Natural killer cell treated with Interleukin-12 subunit alpha and Interleukin-12 subunit beta and Interleukin-15 and Interleukin-18, amount 100 ng/mL, for 72 hours (primary cell): ENCODE measurements around the gene SYCE3. TPM values are rescaled to one million over a fixed set of nuclear protein-coding genes. Genes with fewer than 3 reads are reported as not detected.
"Not testable (repeated sequence)": the region's sequence is repeated elsewhere in the genome, so short reads cannot be mapped to it uniquely, and the experiment has no call there.

Source experiments
- ATAC-seq, 2 donors: fragments of 150-1000 bp; cut with Tn5 transposase in 1 of 2; sonication (Bioruptor Pico), chemical (Tn5 transposase) in 1 of 2; 2 replicates each; pipeline ENCODE4 v1.10.0; 2021
- DNase-seq: peaks from one replicate; pipeline ENCODE4 v3.0.0; 2022; ENCODE audit warnings: low spot score
- H3K27ac Mint-ChIP-seq, 2 donors: 1 replicate in 1 of 2; 2 replicates in 1 of 2; pipeline ENCODE4 v1.8.0; 2022; ENCODE audit warnings: mixed read lengths in 2 of 2, mild to moderate bottlenecking in 1 of 2, moderate library complexity in 1 of 2
- H3K27me3 Mint-ChIP-seq, 2 donors: 1 replicate in 1 of 2; 2 replicates in 1 of 2; pipeline ENCODE4 v1.8.0; 2022; ENCODE audit warnings: mixed read lengths in 2 of 2
- H3K36me3 Mint-ChIP-seq: one replicate; pipeline ENCODE4 v1.8.0; 2022; ENCODE audit warnings: mixed read lengths
- H3K4me1 Mint-ChIP-seq, 2 donors: 1 replicate in 1 of 2; 2 replicates in 1 of 2; pipeline ENCODE4 v1.8.0; 2022; ENCODE audit warnings: low read depth in 2 of 2, mixed read lengths in 2 of 2, mild to moderate bottlenecking in 1 of 2
- H3K4me3 Mint-ChIP-seq: one replicate; pipeline ENCODE4 v1.8.0; 2022; ENCODE audit warnings: mixed read lengths
- H3K9me3 Mint-ChIP-seq: 2 replicates; pipeline ENCODE4 v1.8.0; 2022; ENCODE audit warnings: mixed read lengths
- total RNA-seq, 2 donors: library from RNA; stranded (reverse); gene quantifications; one replicate each; pipeline ENCODE4 v1.2.3, GENCODE V29; 2022

The SYCE3 gene
- total RNA-seq, 2 donors from 2014 or later = not detected

DNA sequence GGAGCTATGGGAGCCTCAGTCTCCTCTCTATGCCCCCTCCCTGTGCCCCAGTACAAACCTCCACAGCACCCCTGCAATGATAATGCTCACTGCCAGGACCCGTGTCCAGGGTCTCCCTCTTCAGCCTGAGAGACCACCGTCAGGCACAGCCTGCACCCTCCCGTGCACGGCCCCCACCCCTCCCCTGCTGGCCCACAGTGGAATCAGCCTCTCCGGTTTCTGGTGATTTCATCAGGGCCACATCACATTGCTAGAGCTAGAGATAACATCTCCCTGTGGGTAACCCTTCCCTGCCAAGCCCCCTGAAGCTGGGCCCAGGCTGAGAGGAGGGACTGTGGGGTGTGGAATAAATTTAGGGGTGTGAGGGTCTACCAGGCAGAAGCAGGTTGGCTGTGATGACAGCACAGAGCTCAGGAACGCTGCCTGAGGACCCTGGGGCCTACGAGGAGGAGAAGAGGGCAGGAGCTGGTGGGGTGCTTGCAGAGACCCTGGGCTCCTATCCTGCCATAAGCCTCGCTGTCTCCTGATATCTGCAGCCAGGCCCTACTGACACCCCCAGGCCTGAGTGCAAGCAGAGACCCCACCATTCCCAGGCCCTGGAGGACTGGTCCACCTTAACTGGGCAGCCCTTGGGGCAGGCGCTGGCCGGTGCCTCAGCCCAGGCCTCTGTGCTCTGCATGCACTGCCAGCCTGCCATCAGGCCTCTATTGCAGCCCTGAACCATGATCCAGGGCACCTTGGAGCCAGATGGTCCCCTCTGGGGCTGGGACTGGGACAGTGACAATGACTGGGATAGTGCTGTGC is 17.0 kb downstream of the SYCE3 start, which contains the start of gene KLHDC7B:
KLHDC7B (plus strand) TSS at position 378 of the 804 bp plus-strand sequence; CDS start at position 723, 345 bp downstream.
- no peak for DNase-seq
- ATAC-seq = no peak
- Mint-ChIP-seq H3K4me1 (peaks cover 44 to 51% of the 10 kb centered on the region in 2 donors), H3K27me3 (no peaks in the 10 kb centered on the region), H3K36me3 (peaks cover 6% of the 10 kb centered on the region), H3K27ac (peak within 1 kb of the TSS; percentile 79 to 90), H3K4me3 (peak within 1 kb of the TSS; percentile 68), H3K9me3 (peaks cover 3% of the 10 kb centered on the region)

DNA sequence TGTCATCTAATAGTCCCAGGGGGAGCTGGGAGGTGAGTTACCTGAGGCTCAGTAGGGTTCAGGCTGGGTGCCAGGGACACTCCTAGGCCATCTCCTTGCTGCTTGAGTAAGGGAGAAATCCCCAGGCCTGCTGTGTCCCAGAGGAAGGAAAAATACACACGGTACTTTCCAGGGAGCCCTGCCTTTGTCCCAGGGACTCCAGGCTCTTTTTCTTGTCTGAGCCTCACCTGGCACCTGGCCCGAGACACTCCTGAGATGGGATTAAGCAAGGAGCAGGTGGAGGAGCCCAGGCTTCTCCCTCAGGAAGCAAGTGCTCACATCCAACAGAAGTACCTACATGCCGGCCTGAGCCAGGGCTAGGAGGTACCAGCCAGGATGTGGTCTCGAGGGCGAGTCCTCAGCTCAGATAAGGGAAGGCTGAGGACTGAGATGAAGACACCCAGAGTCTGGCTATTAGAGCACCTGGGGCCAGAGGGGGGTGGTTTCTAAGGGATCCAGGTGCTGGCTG is 17.9 kb downstream of the SYCE3 start:
- ATAC-seq = no peak
- H3K4me1 Mint-ChIP-seq = peaks cover 44 to 48% of the 10 kb centered on the region in 2 donors
- H3K36me3 Mint-ChIP-seq = peaks cover 6% of the 10 kb centered on the region
- peak overlapping the region; percentile 79 to 90 for H3K27ac Mint-ChIP-seq
- H3K9me3 Mint-ChIP-seq = peaks cover 3% of the 10 kb centered on the region
- no peaks in the 10 kb centered on the region for H3K27me3 Mint-ChIP-seq
- H3K4me3 Mint-ChIP-seq = peak overlapping the region; percentile 68
- DNase-seq = no peak

DNA sequence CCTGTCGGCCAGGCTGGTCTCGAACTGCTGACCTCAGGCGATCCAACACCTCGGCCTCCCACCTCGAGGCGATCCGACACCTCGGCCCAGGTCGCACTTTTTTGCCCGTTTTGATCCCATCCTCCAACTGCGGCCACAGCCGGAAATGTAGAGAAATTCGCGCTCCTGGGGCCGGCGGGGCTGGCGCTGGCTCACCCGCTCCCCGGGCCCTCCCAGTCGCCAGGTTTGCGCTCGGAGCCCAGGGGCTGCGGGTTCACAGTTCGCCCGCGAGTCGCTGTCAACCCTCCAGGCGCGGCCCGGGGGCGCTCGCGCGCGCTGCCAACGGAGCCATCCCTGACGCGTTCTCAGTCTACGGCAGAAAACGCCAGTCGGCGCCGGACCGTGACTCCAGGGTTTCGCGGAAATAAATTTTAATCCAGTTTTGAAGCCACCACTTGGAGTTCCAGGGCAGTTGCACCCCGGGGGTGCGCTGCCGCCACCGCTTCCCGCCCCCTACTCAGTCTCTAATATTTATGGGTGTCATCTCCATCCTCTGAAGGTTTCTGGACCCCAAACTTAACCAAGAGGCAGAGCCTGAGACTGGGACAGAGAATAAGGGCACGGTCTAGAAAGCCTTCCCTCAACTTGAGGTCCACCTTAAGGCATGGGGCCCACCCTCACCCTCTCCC is 18.5 kb downstream of the SYCE3 start:
- Mint-ChIP-seq H3K4me1 (peaks cover 49 to 53% of the 10 kb centered on the region in 2 donors), H3K4me3 (peak overlapping the region; percentile 68), H3K36me3 (peaks cover 6% of the 10 kb centered on the region), H3K9me3 (peaks cover 3% of the 10 kb centered on the region), H3K27me3 (no peaks in the 10 kb centered on the region), H3K27ac (peak overlapping the region; percentile 79 to 90)
- ATAC-seq (peak; percentile 66 to 81), DNase-seq (peak; percentile 97)

DNA sequence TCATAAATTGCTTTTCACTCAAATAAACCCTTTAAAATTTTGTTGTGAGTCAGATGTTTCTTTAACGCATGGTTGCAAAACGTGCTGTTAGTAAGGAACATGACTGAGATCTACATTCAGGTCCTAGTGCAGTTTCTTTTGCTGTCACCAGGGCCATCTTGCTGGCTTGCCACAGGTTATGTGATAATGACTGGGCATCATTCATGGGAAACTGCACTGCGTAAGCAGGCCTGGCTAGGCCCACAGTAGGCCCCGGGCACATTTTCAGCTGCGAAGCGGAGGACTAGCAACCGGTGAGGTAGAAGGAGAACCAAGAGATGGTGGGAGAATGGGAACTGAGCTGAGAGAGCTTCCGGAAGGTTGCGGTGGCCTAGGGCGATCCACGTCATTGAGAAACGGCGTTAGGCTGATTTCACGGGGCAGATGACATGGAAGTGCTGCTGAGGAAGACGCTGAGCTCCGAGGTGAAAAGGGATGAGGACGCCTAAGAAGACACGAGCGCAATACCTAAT is 20.2 kb downstream of the SYCE3 start:
- Mint-ChIP-seq H3K36me3 (peaks cover 16% of the 10 kb centered on the region), H3K4me3 (peak overlapping the region; percentile 90), H3K27ac (peak overlapping the region; percentile 95 to 99), H3K4me1 (peaks cover 60 to 66% of the 10 kb centered on the region in 2 donors), H3K9me3 (peaks cover 5% of the 10 kb centered on the region), H3K27me3 (no peaks in the 10 kb centered on the region)
- ATAC-seq (peak; percentile 63 to 74), DNase-seq (peak; percentile 82)

DNA sequence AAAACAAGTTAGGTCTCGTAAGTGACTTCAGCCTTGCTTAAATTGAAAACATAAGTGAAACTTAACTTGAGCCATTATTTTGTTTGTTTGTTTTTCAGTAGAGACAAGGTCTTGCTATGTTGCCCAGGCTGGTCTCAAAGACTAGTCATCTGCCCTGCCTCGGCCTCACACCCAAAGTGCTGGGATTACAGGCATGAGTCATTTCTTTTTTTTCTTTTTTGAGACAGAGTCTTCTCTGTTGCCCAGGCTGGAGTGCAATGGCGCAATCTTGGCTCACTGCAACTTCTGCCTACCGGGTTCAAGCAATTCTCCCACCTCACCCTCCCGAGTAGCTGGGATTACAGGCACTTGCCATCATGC is 21.1 kb downstream of the SYCE3 start:
- Mint-ChIP-seq H3K4me3 (peak overlapping the region; percentile 90), H3K4me1 (peaks cover 63 to 71% of the 10 kb centered on the region in 2 donors), H3K36me3 (peaks cover 16% of the 10 kb centered on the region), H3K27ac (peak overlapping the region; percentile 95 to 99)
- H3K27me3 Mint-ChIP-seq, H3K9me3 Mint-ChIP-seq: not testable (repeated sequence)
- peak; percentile 90 for DNase-seq
- peak; percentile 69 to 85 for ATAC-seq

DNA sequence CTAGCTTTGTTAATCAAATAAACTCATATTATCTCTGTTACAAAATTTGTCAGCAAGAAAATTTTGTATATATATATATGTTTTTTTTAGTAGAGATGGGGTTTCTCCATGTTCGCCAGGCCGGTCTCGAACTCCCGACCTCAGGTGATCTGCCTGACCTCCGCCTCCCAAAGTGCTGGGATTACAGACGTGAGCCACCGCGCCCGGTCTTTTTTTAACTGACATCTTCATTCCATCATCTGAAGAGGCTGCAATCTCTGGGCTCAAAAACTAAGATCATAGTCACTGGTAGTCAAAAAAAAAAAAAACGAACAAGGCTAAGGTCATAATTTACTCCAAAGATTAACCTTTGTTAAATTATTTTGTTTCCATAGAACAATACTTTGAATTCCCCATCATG is 22.3 kb downstream of the SYCE3 start:
- Mint-ChIP-seq H3K36me3 (peaks cover 16% of the 10 kb centered on the region), H3K4me1 (peaks cover 60 to 63% of the 10 kb centered on the region in 2 donors), H3K9me3 (peaks cover 5% of the 10 kb centered on the region), H3K27ac (peak overlapping the region; percentile 95 to 99), H3K27me3 (no peaks in the 10 kb centered on the region), H3K4me3 (peak overlapping the region; percentile 90)
- DNase-seq = no peak
- ATAC-seq = no peak

DNA sequence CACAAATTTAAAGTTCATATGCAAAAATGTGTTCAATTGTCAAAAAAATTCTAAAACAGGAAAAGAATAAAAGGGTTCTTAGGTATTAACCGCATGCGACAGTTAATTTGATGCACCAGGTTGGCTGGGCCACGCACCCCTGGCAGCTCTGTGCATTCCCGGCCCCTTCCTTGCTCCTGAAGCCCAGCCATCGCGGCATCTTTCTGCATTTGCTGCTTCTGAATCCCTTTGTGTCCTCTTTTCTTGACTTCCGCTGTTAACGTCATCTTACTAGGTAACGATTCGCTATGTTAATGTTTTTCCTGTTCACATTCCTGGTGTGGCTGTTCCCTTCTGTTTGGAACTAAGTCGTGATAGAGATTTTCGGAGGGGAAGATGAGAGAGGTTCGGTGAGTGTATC is 25.0 kb downstream of the SYCE3 start:
- Mint-ChIP-seq H3K27me3 (no peaks in the 10 kb centered on the region), H3K4me3 (peak overlapping the region; percentile 93), H3K9me3 (peaks cover 5% of the 10 kb centered on the region), H3K27ac (peak overlapping the region; percentile 95 to 99), H3K36me3 (peaks cover 16% of the 10 kb centered on the region), H3K4me1 (peaks cover 61 to 65% of the 10 kb centered on the region in 2 donors)
- ATAC-seq (no peak), DNase-seq (no peak)

DNA sequence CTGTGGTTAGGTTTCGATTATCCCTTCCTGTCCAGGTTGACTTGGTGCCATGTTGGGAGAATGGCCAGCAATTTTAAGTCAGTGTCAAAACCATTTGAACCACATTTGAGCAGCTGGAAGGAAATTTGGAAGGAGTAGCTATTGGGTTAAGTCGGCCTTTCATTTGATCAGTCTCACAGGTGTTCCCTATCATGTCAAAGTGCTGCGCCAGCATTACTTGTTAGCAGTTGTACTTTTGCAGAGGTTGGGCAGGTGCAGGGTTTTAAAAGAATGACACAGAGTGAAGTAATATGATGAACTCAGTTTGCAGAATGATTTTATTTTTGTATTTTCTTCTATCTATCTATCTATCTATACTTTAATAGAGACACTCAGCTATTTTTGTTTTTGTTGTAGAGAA is 26.5 kb downstream of the SYCE3 start:
- no peak for DNase-seq
- H3K36me3 Mint-ChIP-seq = peaks cover 10% of the 10 kb centered on the region
- H3K4me3 Mint-ChIP-seq = no peak overlapping the region
- peaks cover 50 to 54% of the 10 kb centered on the region in 2 donors for H3K4me1 Mint-ChIP-seq
- H3K9me3 Mint-ChIP-seq = peaks cover 3% of the 10 kb centered on the region
- H3K27ac Mint-ChIP-seq = peak overlapping the region; percentile 95 to 99
- ATAC-seq = no peak
- H3K27me3 Mint-ChIP-seq = no peaks in the 10 kb centered on the region

DNA sequence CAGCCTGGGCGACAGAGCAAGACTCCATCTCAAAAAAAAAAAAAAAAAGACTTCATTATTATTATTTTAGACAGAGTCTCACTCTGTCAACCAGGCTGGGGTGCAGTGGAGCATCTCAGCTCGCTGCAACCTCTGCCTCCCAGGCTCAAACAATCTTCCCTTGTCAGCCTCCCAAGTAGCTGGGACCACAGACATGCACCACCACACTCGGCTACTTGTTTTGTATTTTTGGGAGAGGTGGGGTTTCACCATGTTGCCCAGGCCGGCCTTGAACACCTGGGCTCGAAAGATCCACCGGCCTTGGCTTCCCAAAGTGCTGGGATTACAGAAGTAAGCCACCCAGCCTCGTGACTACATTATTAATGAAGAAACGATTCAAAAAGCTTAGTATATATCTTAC is 27.6 kb downstream of the SYCE3 start:
- Mint-ChIP-seq H3K9me3 (peaks cover 3% of the 10 kb centered on the region), H3K4me3 (no peak overlapping the region), H3K4me1 (peaks cover 40 to 45% of the 10 kb centered on the region in 2 donors), H3K27me3 (no peaks in the 10 kb centered on the region), H3K36me3 (peaks cover 10% of the 10 kb centered on the region), H3K27ac (peak overlapping the region; percentile 92 to 95)
- DNase-seq (no peak), ATAC-seq (no peak)

DNA sequence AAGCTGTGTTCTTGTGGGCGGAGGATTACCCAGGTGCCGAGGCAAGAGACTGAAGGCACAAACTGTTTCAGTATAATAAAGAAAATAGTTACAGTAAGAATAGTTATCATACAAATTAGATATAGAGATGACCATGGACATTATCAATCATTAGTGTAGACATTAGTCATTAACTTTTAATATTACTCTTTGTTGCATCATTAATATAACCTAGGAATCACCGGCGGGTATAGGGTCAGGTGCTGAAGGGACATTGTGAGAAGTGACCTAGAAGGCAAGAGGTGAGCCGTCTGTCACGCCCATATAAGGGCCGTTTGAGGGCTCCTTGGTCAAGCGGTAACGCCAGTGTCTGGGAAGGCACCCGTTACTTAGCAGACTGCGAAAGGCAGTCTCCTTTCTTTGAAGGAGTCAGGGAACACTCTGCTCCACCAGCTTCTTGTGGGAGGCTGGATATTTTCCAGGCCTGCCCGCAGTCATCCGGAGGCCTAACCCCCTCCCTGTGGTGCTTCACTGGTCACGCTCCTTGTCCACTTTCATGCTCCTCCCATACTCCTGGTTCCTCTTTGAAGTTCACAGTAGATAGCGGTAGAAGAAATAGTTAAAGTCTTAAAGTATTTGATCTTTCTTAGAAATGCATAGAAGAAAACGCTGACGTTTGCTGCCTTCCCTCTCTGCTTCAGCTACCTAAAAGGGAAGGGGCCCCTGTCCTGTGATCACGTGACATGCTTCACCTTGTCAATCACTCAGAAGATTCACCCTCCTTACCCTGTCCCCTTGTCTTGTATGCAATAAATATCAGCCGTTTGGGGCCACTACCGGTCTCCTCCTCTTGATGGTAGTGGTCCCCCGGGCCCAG is 28.6 kb downstream of the SYCE3 start:
- not testable (repeated sequence) for H3K36me3 Mint-ChIP-seq, ATAC-seq, H3K27me3 Mint-ChIP-seq, H3K4me3 Mint-ChIP-seq, DNase-seq, H3K9me3 Mint-ChIP-seq
- Mint-ChIP-seq H3K27ac (peak overlapping the region; percentile 92 to 95), H3K4me1 (peaks cover 30 to 35% of the 10 kb centered on the region in 2 donors)

DNA sequence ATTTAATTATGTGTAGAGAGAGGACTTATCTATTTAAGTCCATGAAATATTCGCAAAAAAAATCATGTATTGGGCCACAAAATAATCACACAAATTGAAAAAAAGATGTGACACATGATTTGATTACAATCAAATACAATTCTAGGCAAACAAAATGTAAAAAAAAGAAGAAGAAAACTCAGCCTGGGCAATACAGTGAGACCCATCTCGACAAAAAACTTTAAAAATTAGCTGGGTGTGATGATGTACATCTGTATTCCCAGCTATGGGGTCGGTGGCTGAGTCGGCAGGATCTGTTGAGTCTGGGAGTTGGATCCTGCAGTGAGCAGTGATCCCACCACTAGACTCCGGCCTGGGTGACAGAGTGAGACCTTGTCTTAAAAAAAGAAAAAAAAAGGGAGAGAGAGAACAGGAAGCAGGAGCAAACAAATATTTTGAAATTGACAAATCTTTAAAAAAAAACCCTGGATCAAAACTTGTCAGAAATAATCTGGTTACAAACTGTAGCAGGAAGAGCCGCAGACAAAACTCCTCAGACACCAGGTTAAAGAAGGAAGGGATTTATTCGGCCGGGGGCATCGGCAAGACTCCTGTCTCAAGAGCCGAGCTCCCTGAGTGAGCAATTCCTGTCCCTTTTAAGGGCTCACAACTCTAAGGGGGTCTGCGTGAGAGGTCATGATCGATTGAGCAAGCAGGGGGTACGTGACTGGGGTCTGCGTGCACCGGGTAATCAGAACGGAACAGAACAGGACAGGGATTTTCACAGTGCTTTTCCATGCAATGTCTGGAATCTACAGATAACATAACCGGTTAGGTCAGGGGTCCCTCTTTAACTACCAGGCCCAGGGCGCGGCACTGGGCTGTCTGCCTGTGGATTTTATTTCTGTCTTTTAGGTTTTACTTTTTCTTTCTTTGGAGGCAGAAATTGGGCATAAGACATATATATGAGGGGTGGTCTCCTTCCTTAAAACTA is 29.6 kb downstream of the SYCE3 start:
- ATAC-seq (no peak), DNase-seq (no peak)
- Mint-ChIP-seq H3K36me3 (peaks cover 5% of the 10 kb centered on the region), H3K4me3 (peak overlapping the region; percentile 92), H3K27me3 (no peaks in the 10 kb centered on the region), H3K9me3 (peaks cover 3% of the 10 kb centered on the region), H3K4me1 (peaks cover 34 to 36% of the 10 kb centered on the region in 2 donors), H3K27ac (peak overlapping the region; percentile 92 to 95)

DNA sequence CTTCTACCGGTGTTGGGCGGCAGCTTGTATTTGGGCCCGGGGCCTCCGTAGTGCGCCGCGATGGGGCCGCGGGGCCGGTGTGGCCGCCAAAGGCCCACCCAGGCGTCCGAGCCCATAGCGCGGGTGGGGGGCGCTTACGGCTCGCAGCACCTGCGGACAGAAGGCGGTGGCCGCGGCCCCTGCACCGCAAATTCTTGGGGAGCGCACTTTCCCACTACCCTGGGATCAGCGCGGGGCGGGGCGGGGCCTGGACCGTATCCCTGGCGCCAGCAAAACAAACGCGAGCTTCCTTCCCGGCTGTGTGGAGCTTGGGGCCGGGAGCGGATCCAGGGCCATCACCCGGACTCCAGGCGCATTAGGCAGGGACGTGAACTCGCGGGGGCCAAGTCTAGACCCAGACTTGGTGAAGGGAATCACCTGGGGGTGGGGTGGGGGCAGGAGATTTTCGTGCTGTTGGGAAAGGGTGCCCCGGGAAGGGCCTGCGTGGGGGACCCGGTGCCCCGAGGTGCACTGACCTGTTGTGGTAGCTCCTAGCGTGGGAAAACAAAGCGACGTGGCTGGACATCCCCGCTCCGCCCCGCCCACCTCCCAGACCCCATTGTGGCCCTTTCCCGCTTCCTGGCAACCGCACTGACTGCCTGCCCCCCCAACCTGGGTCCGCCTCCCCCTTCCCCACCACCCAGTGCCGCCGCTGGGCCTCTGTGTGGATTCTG is 30.6 kb downstream of the SYCE3 start:
- no peak for ATAC-seq
- peaks cover 37 to 39% of the 10 kb centered on the region in 2 donors for H3K4me1 Mint-ChIP-seq
- H3K4me3 Mint-ChIP-seq = peak overlapping the region; percentile 92
- H3K27me3 Mint-ChIP-seq = no peaks in the 10 kb centered on the region
- no peaks in the 10 kb centered on the region for H3K9me3 Mint-ChIP-seq
- peak overlapping the region; percentile 92 to 95 for H3K27ac Mint-ChIP-seq
- no peaks in the 10 kb centered on the region for H3K36me3 Mint-ChIP-seq
- no peak for DNase-seq
